SU-DHL-6 (cell line): ENCODE data around the gene KCNH8.

ENCODE experiments used
- EZH2phosphoT487 ChIP-seq: fragments of 200-600 bp; sonication (generic), shearing (Covaris generic); conservative IDR thresholded peaks from 2 replicates; pipeline ENCODE4 v1.6.1; 2018; ENCODE audit warnings: mild to moderate bottlenecking, antibody characterized with exemption, low read length, moderate library complexity, mixed read lengths
- TF ChIP-seq, protein P1 (sequence below): fragments of 200-600 bp; sonication (generic); IDR thresholded peaks from one replicate; pipeline ENCODE4 v1.5.1; 2017; ENCODE audit warnings: antibody characterized with exemption, mild to moderate bottlenecking, low read length, moderate library complexity; ENCODE audit not compliant: insufficient read depth, poor library complexity, severe bottlenecking

GRCh38 chr3:19229086-19229485, 80.8 kb downstream of the KCNH8 start:
- TF ChIP-seq, protein P1, sequence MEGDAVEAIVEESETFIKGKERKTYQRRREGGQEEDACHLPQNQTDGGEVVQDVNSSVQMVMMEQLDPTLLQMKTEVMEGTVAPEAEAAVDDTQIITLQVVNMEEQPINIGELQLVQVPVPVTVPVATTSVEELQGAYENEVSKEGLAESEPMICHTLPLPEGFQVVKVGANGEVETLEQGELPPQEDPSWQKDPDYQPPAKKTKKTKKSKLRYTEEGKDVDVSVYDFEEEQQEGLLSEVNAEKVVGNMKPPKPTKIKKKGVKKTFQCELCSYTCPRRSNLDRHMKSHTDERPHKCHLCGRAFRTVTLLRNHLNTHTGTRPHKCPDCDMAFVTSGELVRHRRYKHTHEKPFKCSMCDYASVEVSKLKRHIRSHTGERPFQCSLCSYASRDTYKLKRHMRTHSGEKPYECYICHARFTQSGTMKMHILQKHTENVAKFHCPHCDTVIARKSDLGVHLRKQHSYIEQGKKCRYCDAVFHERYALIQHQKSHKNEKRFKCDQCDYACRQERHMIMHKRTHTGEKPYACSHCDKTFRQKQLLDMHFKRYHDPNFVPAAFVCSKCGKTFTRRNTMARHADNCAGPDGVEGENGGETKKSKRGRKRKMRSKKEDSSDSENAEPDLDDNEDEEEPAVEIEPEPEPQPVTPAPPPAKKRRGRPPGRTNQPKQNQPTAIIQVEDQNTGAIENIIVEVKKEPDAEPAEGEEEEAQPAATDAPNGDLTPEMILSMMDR, result peak; percentile 75
- no peak for TF ChIP-seq EZH2phosphoT487
